NOMO-1 (cell line): Measurements from ENCODE around the gene COL16A1.
A peak's percentile ranks its signal among the peaks of the same experiment; 100 is the strongest.

Experiments used
- DNase-seq, 2 experiments: peaks; one replicate each; lab custom pipeline; 2025; ENCODE audit not compliant: unreplicated experiment in 2 of 2; lab: John Stamatoyannopoulos, UW

The COL16A1 gene

DNA sequence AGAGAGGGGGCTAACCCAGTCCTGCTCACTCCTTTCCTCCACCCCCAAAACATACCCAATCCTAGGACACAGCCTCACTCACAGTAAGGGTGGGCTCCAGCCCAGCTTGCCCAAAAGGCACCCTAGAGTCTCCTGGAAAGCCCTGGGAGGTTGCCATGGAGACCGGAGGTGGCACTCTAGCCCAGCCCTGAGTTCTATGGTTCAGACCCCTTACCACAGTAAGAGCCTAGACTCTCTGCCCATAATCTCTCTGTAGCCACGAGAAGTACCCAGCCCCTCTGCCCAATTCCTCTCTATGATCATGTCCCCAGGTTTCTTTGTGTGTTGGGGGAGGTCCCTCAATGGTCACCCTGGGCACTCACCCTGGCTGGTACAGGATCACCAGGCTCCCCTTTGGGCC is 14.4 kb downstream of the COL16A1 start:
- no peak for DNase-seq

DNA sequence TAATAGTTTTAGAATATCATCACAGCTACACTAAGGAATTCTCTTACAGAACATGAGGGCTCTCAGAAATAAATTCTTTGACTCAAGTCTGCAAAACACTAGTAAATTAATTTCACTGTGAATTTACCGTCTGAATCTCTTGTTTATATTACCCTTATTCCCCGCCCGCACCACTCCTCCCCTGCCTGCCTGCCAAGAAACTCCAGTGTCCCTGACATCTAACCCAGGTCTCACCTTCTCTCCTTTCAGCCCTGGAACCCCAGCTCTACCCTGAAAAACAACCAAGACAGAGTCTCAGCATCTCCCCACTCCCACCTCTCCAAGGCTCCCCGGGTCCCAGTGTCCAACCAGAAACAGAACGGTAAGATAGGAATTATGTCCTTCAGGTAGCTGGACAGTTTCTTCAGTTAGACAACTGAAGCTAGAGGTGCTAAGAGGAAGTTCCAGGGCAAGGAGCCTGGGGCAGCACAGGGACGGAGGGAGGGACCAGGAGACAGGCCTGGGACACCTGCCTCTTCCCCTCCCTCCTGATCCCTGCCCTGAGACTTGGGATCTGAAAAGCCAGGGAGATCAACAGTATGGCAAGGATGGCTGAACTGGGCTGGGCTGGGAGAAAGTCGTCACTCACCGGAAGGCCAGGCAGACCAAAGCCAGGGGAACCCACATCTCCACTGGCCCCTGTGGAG is 15.4 kb downstream of the COL16A1 start:
- no peak for DNase-seq

DNA sequence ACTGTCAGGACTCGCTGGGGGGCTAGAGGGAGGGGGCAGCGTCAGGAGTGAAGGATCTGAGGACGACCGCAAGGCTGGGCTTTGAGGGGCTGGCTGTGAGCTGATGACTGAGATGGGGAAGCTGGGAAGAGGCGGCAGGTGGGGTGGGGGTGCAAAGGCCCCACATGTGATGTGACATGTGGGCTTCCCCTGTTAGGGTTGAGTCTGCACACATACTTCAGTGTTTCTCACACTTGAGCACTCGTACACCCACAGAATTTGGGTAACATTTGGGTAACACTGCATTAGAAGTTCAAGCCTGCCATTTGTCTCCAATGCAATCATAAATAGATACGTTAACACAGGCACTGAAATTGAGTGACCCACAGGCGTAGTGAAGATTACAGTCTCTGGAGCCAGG is 16.2 kb downstream of the COL16A1 start:
- no peak for DNase-seq

DNA sequence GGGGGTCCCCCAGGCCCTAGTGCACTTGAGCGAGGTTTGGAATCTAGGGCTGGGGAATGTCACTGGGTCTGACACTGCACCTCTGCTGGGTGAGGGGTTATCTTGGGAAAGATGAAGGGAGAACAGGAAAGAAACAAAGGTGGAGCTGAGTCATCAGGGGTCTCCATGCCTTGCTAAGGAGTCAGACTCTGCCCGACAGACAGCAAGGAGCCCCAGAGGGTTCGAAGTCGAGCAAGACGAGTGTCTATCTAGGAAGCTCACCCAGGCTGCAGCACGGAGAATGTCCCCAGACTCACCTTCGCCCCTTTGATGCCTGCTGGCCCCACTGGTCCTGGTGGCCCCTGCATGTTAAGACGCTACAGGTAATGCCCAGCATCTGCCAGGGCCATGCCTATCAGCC is 18.0 kb downstream of the COL16A1 start:
- DNase-seq, result no peak

DNA sequence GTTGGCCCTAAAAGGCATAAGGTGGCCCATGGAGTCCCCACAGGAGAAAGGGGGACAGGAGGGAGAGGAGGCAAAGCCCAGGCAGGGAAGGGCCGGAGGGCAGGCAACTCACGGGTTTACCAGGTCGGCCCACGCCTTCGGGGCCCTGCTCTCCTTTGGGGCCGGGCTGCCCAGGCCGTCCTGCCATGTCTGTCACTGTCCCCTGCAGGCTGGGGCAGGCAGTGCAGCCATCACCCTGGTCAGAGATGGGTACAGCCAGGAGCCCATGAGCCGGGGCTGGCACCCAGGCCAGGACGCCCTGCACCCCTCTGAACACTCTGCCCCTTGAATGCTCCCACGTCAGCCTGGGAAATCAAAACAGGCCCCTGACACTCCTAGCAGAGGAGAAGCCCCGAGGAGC is 19.8 kb downstream of the COL16A1 start:
- DNase-seq, result no peak

DNA sequence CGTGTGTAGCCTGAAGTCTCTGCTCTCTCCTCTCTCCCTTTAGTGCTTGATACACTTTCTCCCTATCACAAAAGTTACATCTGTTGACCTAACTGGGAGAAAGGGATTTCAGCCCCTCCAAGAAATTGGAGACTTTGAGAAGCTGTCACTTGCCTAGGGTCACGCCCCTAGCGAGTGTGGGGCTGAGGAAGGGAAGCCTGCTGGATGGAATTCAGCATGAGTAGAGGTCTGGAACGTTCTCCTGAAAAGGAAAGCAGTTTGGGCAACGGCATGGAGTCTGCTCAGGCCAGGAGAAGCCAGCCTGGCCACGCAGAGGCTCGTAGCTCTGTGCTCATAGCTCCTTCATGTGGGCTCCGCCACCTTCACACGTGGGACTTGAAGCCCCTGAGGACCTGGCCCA is 22.4 kb downstream of the COL16A1 start:
- no peak for DNase-seq

DNA sequence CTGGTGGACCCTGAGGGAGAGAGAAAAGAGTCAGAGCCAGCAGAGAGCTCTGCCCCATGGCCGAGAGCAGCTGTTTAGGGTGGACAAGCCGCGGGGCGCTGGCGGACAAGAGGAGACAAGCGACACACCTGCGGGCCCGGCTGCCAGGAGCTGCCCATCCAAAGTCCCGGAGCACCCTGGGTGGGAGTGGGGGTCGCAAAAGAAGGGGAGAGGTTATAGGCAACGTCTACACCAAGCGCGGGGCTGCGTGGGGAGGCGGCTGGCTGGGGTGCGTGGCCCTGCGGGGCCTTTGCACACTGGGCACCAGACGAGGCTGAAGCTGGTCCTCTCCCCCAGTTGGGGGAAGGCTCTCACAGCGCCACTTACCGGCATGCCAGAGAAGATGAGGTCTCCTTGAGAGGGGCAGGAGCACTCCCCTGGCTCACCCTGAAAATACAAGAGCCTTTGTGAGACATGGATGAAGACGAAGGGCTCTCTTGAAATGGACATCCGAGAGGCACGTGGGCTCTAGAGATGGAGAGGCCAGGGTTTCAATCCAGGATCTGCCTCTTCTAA is 24.1 kb downstream of the COL16A1 start:
- no peak for DNase-seq

DNA sequence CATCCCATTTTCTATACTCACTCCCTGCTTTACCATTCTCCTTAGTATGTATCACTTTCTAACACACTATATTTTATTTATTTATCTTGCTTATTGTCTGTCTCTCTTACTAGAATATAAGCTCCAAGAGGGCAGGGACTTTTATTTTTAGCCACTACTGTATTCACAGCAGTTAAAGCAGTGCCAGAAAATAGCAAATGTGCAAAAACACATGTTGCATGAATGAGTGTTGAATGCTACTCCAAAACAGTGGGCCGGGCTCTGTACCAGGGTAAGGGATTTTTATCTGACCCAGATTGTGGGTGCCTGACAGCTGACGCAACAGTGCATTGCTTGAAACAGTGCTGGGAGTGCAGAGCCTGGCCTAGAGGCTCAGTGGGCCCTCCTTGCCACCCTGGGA is 24.7 kb downstream of the COL16A1 start:
- no peak for DNase-seq

DNA sequence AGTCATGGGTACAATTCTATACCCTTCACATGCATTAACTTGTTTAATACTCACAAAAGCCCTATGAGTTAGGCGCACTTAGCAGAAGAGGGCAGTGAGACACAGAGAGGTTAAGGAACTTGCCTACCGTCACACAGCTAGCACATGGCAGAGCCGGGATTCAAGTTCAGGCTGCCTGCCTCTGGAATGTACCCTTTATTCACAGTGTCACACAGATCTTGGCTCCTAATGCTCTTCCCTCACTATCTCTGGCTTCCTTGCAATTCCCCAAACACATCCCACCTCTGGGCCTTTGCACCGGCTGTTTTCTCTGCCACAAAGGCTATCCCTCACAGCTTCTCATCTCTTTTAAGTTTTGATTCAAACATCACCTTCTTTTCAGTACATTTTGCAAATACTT is 25.1 kb downstream of the COL16A1 start:
- DNase-seq, result no peak

DNA sequence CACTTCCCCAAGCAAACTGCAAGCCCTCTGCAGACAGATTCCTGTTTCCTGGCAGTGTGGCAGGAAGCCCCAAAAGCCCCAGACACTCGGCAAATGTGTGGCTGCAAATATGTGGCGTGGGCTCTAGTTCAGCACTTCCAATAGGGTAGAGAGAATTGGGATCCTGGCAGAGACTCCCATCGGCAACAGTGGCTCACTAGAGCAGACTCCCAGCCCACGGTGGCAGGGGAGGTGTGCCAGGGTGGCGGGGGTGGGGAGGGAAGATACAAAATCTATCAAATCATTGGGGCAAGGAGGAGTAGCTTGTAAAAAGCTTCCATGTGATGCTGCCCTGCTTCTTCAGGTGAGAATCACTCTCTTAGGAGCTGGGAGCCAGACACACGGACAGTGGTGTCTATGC is 25.9 kb downstream of the COL16A1 start:
- DNase-seq, result no peak

DNA sequence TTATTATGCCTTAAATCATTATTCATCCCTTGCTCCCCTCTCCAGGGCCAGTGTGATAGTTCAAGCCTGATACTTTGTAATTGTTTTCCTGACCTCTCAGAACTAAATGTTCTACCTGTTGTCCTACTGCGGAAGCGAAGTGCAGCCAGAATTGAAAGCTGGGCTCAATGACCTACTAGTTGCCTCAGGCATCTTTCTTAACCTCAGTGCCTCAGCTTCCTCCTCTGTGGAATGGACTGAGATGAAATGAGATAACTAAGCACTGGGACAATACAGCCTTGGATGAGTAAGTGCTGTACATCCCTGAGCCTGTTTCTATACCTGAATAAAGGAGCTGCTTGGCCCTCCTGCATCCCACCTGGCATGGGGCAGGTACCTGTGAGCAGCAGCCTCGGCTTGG is 26.4 kb downstream of the COL16A1 start:
- DNase-seq, result no peak

DNA sequence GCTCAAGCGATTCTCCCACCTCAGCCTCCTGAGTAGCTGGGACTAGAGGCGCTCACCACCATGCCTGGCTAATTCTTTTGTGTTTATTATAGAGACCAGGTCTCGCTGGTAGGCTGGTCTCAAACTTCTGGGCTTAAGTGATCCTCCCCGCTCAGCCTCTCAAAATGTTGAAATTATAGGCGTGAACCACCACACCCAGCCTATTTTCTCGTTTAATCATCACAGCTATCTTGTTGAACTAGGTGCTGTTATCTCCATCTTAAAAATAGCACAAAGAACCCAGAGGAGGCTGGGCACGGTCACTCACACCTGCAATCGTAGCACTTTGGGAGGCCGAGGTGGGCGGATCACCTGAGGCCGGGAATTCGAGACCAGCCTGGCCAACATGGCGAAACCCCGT is 28.1 kb downstream of the COL16A1 start:
- DNase-seq, result no peak

DNA sequence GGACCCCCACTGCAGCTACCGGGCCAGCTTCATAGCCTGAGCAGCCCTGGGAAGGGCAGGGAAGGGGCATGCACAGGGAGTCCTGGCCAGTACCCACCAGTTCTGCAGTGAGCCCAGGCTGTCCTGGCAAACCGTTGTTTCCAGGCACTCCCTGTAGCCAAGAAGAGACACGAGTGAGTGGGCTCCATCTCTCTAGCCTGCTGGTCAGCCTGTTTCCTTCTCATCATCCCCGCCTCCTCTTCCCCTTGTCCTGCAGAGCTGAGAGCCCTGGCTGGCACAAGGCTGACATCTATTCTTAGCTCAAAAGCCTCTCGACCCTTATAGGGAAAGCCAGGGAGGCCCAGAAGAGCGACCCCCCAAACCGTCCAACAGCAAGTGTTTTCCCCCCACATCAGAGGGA is 28.7 kb downstream of the COL16A1 start:
- no peak for DNase-seq

DNA sequence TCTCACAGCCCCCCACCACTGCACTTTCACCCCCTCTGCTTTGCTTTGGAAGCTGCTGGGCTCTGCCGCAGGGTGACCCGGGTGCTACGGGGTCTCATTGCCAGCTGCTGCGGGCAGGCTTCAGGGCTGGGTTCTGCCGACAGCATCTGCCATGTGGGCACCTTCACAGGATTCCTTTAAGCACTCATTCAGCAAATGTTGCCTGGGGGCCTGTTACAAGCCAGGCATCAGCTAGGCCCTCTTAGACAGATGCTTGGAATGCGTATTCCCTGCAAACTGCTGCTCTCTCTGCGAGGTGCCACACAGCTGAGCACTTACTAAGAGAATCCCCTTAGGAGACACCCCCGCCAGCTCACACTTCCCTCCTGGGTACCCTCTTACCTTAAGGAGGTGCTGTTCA is 29.2 kb downstream of the COL16A1 start:
- no peak for DNase-seq

DNA sequence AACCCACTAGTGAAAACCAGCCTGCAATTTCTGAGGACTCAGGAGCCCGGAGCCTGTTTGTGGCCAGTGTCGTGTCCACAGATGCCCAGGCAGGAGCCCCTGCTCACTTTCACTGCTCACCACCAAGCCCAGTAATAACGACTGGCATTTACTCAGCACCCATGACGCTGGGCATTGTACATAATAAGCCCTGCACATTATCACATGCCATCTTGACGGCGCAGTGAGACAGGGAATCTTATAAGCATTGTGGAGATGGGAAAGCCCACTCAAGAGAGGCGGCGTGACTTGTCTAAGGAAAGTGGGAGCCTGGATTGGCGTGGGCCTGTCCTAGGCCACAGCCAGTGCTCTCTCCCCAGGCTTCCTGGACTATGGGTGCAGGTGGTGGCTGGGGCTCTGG is 30.4 kb downstream of the COL16A1 start:
- DNase-seq, result no peak

DNA sequence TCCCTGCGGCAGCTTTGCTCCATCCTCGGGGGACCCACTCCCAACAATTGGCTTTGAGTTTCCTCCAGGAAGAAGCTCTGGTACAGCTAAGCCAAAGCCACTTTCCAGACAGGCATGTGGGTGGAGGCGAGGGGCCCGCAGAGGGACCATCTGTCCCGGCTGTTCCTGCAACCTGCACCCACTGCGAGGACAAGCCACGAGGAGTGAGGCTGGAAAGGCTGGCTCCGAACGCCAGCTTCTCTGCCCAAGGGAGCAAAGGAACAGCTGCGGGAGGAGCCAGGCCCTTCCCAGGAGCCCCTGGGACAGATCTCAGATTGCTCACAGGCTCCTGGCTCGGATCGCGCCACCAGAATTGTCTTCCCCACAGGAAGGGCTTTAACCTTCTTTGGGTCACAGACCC is 30.8 kb downstream of the COL16A1 start:
- DNase-seq, result no peak

DNA sequence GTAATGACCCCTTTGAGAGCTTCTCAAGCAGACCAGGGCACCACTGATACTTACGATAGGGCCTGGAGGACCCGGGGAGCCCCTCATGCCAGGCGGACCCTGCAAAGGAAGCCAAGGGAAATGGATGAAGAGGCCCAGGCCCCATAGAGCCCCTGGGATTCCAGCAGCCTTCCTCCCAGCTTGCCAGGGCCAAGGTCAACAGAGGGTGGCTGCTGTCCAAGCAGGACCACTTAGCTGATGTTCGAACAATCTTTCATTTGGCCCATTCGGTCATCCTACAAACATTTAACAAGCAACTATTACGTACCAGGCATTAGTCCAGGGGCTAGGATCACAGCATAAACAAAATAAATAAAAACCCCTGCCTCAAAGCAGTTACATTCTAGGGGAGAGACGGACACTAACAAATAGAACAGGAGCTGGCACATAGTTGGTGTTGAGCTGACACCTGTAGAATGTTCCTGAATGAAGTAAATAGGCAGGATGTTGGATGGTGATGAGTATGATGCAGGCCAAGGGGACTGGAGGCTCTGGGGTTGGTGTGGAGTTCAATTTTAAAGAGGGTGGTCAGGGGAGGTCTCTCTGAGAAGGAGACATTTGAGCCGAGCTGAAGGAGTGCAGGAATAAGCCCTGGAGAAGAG is 32.1 kb downstream of the COL16A1 start:
- DNase-seq, result no peak

DNA sequence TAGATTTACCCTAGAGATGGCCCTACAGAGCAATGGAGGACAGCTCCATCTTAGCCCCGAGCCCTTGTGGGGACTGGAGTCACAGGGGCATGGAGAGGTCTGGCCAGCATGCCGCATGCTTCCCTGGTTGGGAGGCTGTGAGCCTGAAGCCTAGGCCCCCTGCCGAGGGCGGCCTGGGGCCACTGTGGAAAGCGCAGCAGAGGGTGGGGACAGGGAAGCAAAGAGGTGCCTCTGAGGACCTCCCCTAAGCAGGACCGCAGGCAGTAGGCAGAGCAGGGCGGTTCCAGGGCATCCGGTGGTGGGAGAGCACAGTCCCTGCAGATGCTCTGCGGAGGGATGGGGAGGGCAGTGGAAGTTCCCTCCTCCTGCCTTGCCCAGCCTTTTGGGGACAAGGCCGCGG is 32.7 kb downstream of the COL16A1 start:
- no peak for DNase-seq

DNA sequence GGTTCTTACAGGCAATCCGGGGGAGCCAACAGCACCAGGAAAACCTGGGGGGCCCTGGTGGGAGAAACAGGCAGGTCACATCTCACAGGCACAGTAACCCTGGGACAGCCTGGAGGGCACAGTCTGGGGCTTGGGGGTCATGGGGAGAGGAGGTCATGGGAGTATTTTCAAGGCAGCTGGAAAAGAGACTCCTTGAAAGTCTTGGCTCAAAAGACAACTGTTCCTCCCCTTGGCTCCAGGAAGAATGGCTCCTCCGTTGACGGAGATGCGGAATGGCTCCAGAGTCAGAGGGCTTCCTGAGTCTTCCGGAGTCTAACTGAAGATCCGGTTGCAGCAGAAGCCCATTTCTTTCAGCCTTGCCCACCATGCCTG is 33.2 kb downstream of the COL16A1 start:
- DNase-seq, result no peak

DNA sequence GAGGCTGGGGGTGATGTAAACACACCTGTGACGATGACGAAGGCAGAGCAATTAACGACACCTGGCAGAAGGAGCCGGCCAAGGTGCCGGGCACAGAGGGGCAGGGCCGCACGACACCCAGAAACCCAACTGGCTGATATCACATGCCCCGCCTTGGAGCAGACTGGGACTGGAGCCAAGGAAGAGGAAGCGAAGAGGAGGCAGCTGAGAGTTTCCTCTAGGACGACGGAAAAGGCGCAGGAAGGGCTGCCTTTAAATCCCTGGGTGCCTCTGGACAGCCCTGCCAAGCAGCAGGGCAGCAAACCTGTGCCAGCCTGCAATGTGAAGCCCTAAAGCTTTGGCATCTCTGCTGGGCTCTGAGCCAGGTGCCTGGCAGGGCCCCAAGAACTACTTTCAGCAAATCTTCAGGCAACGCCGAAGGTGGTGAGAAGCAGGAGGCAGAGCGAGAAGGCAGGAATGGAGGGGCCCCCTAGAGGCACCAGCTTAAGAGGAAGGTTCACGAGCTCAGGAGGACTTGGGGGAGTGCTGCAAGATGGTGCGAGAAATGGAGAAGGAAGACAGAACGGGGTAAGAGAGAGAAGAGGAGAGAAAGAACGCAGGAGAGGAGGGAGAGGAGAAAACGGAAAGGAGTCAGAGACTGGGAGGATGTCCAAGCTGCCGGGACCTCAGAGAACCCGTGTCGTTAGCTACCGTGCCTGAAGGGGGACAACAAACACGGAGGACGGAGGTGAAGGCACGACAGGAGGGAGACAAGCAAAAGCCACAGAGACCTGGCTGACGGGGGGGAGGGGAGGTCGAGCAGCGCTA is 33.8 kb downstream of the COL16A1 start:
- DNase-seq, result peak in 1 of 2 experiments; percentile 11

DNA sequence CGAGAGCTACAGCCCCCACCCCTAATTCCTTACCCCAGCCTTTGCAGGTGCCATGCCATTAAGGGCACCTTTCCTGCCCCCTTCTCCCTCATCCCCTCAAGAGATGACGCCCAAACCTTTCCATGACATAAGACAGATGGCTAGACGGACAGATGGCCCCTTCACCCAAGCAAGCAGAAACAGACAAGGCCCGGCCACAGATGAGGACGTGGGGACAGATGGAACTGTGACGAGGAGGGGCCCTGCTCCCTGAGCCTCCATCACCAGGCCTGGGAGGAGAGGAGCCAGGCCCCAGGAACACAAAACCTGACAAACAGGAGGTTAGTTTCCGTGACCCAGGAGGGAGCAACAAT is 34.4 kb downstream of the COL16A1 start:
- no peak for DNase-seq

DNA sequence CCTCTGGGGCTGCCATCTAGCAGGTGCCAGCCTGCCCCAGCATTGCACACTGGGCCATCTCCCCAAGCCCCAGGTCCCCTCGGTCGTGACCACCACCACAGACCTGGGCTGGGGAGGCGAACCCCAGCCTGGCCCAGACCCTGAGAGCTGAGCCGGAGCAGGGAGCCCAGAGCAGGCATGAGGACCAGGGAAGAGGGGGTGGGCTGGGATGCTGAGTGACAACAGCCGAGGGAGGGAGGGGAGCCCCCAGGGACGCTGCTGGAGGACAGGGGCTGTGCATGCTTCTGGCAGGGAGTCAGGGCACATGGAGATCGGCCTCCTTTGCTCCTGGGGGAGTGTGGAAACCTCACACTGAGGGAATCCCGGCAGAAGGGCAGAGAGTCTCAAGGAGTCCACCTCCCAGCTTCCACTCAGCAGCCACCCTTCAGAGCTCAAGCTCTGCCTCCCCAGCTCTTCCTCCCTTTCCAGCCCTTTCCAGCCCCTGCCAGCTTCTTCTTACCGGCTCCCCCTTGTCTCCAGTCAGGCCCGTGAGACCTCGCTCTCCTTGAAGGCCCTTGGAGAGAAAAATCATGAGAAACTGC is 35.4 kb downstream of the COL16A1 start:
- no peak for DNase-seq
